ENCODE results near the gene USP46. TPM values are rescaled to one million over a fixed set of nuclear protein-coding genes. Genes with fewer than 3 reads are reported as not detected.

Gene USP46
- total and polyA plus RNA-seq, 12 donors = 1.9 to 37.5 (median 19.2) TPM

GRCh38 chr4:52606040-52606439, 53.1 kb downstream of the USP46 start:
- Histone ChIP-seq H3K27ac (no peak overlapping the region), H3K9me3 (replicated peaks in 1 of 3) (no peaks in the 10 kb centered on the region), H3K27me3 (no peaks in the 10 kb centered on the region), H3K4me1 (replicated peaks in 1 of 2) (peaks cover 4 to 7% of the 10 kb centered on the region in 2 donors), H3K36me3 (replicated peaks in 1 of 2) (peaks cover 0 to 4% of the 10 kb centered on the region in 2 donors), H3K4me3 (no peak overlapping the region)
- 98 to 100% (median 99%) methylated on average over 2 of the region's 2 CpGs for WGBS, 4 donors
- intact Hi-C loops (cut with DNase I) = loop anchor here in 1 of 2 donors (10.0 kb wide), 1 partner anchor 49 kb away; the partner anchor contains the start of gene USP46
- no peak for TF ChIP-seq POLR2A (IDR thresholded peaks at IDR 0.05)
- DNase-seq = no peak

DNA sequence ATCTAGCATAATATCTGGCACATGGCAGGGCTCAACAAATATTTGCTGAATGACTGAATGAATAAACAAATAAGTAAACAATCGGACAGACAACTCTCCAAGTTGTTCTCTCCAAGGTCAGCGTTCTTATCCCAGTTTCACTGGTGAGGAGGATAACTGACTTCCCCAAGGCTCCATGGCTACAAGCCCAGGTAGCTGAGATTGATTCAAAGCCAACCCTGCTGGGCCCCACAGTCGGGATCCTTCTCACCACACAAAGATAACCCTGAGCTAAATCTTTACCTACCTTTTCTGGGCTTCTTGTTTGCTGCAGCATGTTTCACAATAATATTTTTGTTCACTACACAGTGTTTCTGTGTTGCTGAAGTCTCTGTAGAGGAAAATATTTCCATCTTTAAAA, 54.9 kb downstream of the USP46 start:
- intact Hi-C loops (cut with DNase I) = loop anchor here in 1 of 2 donors (10.0 kb wide), 1 partner anchor 51 kb away; the partner anchor contains the start of gene USP46
- WGBS, 4 donors = 40 to 51% (median 48%) methylated on average over 3 of the region's 3 CpGs
- Histone ChIP-seq H3K27me3 (no peaks in the 10 kb centered on the region), H3K4me3 (no peak overlapping the region), H3K9me3 (replicated peaks in 1 of 3) (no peaks in the 10 kb centered on the region), H3K4me1 (replicated peaks in 1 of 2) (peaks cover 4 to 7% of the 10 kb centered on the region in 2 donors), H3K36me3 (replicated peaks in 1 of 2) (no peaks in the 10 kb centered on the region), H3K27ac (no peak overlapping the region)
- no peak for TF ChIP-seq POLR2A (IDR thresholded peaks at IDR 0.05)
- TF ChIP-seq, protein P1, sequence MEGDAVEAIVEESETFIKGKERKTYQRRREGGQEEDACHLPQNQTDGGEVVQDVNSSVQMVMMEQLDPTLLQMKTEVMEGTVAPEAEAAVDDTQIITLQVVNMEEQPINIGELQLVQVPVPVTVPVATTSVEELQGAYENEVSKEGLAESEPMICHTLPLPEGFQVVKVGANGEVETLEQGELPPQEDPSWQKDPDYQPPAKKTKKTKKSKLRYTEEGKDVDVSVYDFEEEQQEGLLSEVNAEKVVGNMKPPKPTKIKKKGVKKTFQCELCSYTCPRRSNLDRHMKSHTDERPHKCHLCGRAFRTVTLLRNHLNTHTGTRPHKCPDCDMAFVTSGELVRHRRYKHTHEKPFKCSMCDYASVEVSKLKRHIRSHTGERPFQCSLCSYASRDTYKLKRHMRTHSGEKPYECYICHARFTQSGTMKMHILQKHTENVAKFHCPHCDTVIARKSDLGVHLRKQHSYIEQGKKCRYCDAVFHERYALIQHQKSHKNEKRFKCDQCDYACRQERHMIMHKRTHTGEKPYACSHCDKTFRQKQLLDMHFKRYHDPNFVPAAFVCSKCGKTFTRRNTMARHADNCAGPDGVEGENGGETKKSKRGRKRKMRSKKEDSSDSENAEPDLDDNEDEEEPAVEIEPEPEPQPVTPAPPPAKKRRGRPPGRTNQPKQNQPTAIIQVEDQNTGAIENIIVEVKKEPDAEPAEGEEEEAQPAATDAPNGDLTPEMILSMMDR (IDR thresholded peaks at IDR 0.05) = no peak
- no peak for DNase-seq

- Histone ChIP-seq H3K4me3 (no peak overlapping the region), H3K9me3 (replicated peaks in 1 of 3) (no peaks in the 10 kb centered on the region), H3K27ac (no peak overlapping the region), H3K36me3 (replicated peaks in 1 of 2) (peaks cover 0 to 12% of the 10 kb centered on the region in 2 donors), H3K27me3 (no peaks in the 10 kb centered on the region), H3K4me1 (replicated peaks in 1 of 2) (peaks cover 4 to 23% of the 10 kb centered on the region in 2 donors)
- 39 to 100% (median 65%) methylated on average over 1 to 3 of the region's 3 CpGs for WGBS, 4 donors
- intact Hi-C loops (cut with DNase I) = loop anchor here in 1 of 2 donors (10.0 kb wide), 1 partner anchor 55 kb away; the partner anchor contains the start of gene USP46
- peak in 4 of 7 donors; percentile 11 to 23 (median 21) for DNase-seq
- TF ChIP-seq, protein P1 (IDR thresholded peaks at IDR 0.05) = no peak
- TF ChIP-seq POLR2A (IDR thresholded peaks at IDR 0.05) = no peak
Measured at GRCh38 chr4:52600275-52600674, 58.8 kb downstream of the USP46 start.

DNA sequence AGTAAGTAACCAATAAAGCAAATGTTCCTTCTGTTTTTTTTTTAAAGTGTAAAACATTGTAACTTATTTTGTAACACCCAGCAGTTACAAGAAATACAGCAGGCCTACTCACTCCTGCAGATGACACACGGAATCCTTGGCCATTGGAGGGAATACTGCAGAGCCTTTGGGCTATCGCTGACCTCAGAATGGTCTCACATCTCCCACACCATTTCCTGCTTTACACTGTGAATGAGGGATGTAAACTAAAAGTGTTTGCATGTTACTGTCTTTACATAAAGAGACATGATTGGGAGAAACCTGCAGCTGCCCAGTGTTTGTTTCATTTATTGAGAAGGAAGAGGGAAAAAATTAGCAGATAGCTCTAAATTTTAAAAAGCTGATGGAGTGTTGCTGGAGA, 64.1 kb downstream of the USP46 start:
- Histone ChIP-seq H3K36me3 (replicated peaks in 1 of 2) (peaks cover 0 to 12% of the 10 kb centered on the region in 2 donors), H3K4me3 (no peak overlapping the region), H3K27me3 (no peaks in the 10 kb centered on the region), H3K27ac (no peak overlapping the region), H3K9me3 (replicated peaks in 1 of 3) (no peaks in the 10 kb centered on the region), H3K4me1 (replicated peaks in 1 of 2) (peaks cover 0 to 16% of the 10 kb centered on the region in 2 donors)
- intact Hi-C loops (cut with DNase I) = no loop called here
- no peak for TF ChIP-seq POLR2A (IDR thresholded peaks at IDR 0.05)
- TF ChIP-seq, protein P1 (IDR thresholded peaks at IDR 0.05) = no peak
- no peak for DNase-seq
- WGBS, 4 donors = 88 to 96% (median 93%) methylated on average over 2 of the region's 2 CpGs

- Histone ChIP-seq H3K27me3 (no peaks in the 10 kb centered on the region), H3K4me1 (replicated peaks in 1 of 2) (peaks cover 0 to 16% of the 10 kb centered on the region in 2 donors), H3K4me3 (no peak overlapping the region), H3K27ac (no peak overlapping the region), H3K36me3 (replicated peaks in 1 of 2) (peaks cover 0 to 3% of the 10 kb centered on the region in 2 donors), H3K9me3 (replicated peaks in 1 of 3) (no peaks in the 10 kb centered on the region)
- intact Hi-C loops (cut with DNase I) = no loop called here
- 87 to 96% (median 95%) methylated on average over 3 of the region's 3 CpGs for WGBS, 4 donors
- DNase-seq = no peak
- no peak for TF ChIP-seq POLR2A (IDR thresholded peaks at IDR 0.05)
- TF ChIP-seq, protein P1 (IDR thresholded peaks at IDR 0.05) = no peak
Measured at GRCh38 chr4:52592287-52592686, 66.8 kb downstream of the USP46 start.

Measured in adrenal gland (tissue), 12 donors.